ENCODE data around the gene CD300E.

The CD300E gene

GRCh38 chr17:74598346-74599022 lies 25.1 kb downstream of the CD300E start:
- no peak for DNase-seq (ENCODE audit: low read depth in 1 of 2, low spot score in 1 of 2)
- no peak overlapping the region for H3K27ac ChIP-seq (replicated peaks)
- TF ChIP-seq POLR2AphosphoS5 (IDR thresholded peaks at IDR 0.05; ENCODE audit: low read depth): no peak
- no peak for TF ChIP-seq GABPA (IDR thresholded peaks at IDR 0.05; ENCODE audit: low read depth)
- TF ChIP-seq SPI1 (IDR thresholded peaks at IDR 0.05; ENCODE audit: borderline replicate concordance, low read depth): no peak
- no peak for TF ChIP-seq CTCF (IDR thresholded peaks at IDR 0.05; ENCODE audit: insufficient read depth, low read length)
- no peak for TF ChIP-seq REST (IDR thresholded peaks at IDR 0.05; ENCODE audit: insufficient replicate concordance, low read depth)
- no peak overlapping the region for H3K4me3 ChIP-seq (replicated peaks; ENCODE audit: insufficient read depth, low read length)
- H3K27me3 ChIP-seq (ENCODE audit: insufficient read depth, poor library complexity, severe bottlenecking): no peaks in the 10 kb centered on the region

GRCh38 chr17:74597069-74597790 lies 26.3 kb downstream of the CD300E start:
- DNase-seq (ENCODE audit: low read depth in 1 of 2, low spot score in 1 of 2): no peak
- H3K27ac ChIP-seq (replicated peaks): no peak overlapping the region
- H3K27me3 ChIP-seq (ENCODE audit: insufficient read depth, poor library complexity, severe bottlenecking): no peaks in the 10 kb centered on the region
- no peak overlapping the region for H3K4me3 ChIP-seq (replicated peaks; ENCODE audit: insufficient read depth, low read length)
- TF ChIP-seq REST (IDR thresholded peaks at IDR 0.05; ENCODE audit: insufficient replicate concordance, low read depth) (no peak), CTCF (IDR thresholded peaks at IDR 0.05; ENCODE audit: insufficient read depth, low read length) (no peak), SPI1 (IDR thresholded peaks at IDR 0.05; ENCODE audit: borderline replicate concordance, low read depth) (no peak), GABPA (IDR thresholded peaks at IDR 0.05; ENCODE audit: low read depth) (no peak), POLR2AphosphoS5 (IDR thresholded peaks at IDR 0.05; ENCODE audit: low read depth) (no peak)

GRCh38 chr17:74595037-74595750 lies 28.3 kb downstream of the CD300E start:
- Histone ChIP-seq H3K27me3 (ENCODE audit: insufficient read depth, poor library complexity, severe bottlenecking) (no peaks in the 10 kb centered on the region), H3K4me3 (replicated peaks; ENCODE audit: insufficient read depth, low read length) (no peak overlapping the region), H3K27ac (replicated peaks) (no peak overlapping the region)
- TF ChIP-seq GABPA (IDR thresholded peaks at IDR 0.05; ENCODE audit: low read depth) (no peak), SPI1 (IDR thresholded peaks at IDR 0.05; ENCODE audit: borderline replicate concordance, low read depth) (no peak), POLR2AphosphoS5 (IDR thresholded peaks at IDR 0.05; ENCODE audit: low read depth) (no peak)
- DNase-seq (ENCODE audit: low read depth in 1 of 2, low spot score in 1 of 2): no peak

Data from HL-60 (cell line).